Retina (tissue), 1 donor: ENCODE results near the gene PARP14.
"Not testable (repeated sequence)": the region's sequence is repeated elsewhere in the genome, so short reads cannot be mapped to it uniquely, and the experiment has no call there.

Experiments used
- DNase-seq: peaks from one replicate; pipeline ENCODE4 v3.0.0-alpha.2; 2016

The PARP14 gene

GRCh38 chr3:122677216-122677615, 3.4 kb upstream of the PARP14 start:
- DNase-seq = no peak

- no peak for DNase-seq
Measured at GRCh38 chr3:122678506-122678905, 2.1 kb upstream of the PARP14 start.

GRCh38 chr3:122679085-122679881, 1.4 kb upstream of the PARP14 start:
- peak; percentile 81 for DNase-seq

- peak; percentile 33 for DNase-seq
Measured at GRCh38 chr3:122679882-122680474, 661 bp upstream of the PARP14 start.

GRCh38 chr3:122681284-122681973, 790 bp downstream of the PARP14 start:
- peak; percentile 38 for DNase-seq

GRCh38 chr3:122681974-122682409, 1.4 kb downstream of the PARP14 start:
- DNase-seq = no peak

- DNase-seq = not testable (repeated sequence)
Measured at GRCh38 chr3:122682778-122683411, 2.3 kb downstream of the PARP14 start.

- DNase-seq = no peak
Measured at GRCh38 chr3:122687298-122687697, 6.7 kb downstream of the PARP14 start.

- no peak for DNase-seq
Measured at GRCh38 chr3:122688996-122689395, 8.4 kb downstream of the PARP14 start.

- no peak for DNase-seq
Measured at GRCh38 chr3:122689587-122689986, 8.9 kb downstream of the PARP14 start.

- no peak for DNase-seq
Measured at GRCh38 chr3:122690096-122690495, 9.5 kb downstream of the PARP14 start.

GRCh38 chr3:122691195-122691594, 10.6 kb downstream of the PARP14 start:
- no peak for DNase-seq

- no peak for DNase-seq
Measured at GRCh38 chr3:122692674-122693073, 12.0 kb downstream of the PARP14 start.

- DNase-seq = no peak
Measured at GRCh38 chr3:122694966-122695365, 14.3 kb downstream of the PARP14 start.

GRCh38 chr3:122695927-122696561, 15.4 kb downstream of the PARP14 start:
- no peak for DNase-seq

GRCh38 chr3:122697952-122698620, 17.4 kb downstream of the PARP14 start:
- DNase-seq = no peak

- no peak for DNase-seq
Measured at GRCh38 chr3:122700193-122700592, 19.6 kb downstream of the PARP14 start.

- DNase-seq = no peak
Measured at GRCh38 chr3:122705379-122705778, 24.7 kb downstream of the PARP14 start.

GRCh38 chr3:122710616-122711251, 30.1 kb downstream of the PARP14 start:
- not testable (repeated sequence) for DNase-seq

- peak; percentile 7 for DNase-seq
Measured at GRCh38 chr3:122714273-122714672, 33.6 kb downstream of the PARP14 start.

GRCh38 chr3:122716667-122717066, 36.0 kb downstream of the PARP14 start:
- DNase-seq = no peak
